Stimulated activated CD4-positive, alpha-beta T cell treated with anti-CD3 and anti-CD28 coated beads, Interleukin-1b, Interleukin-23, amount 100 ng/mL, for 24 hours (primary cell): ENCODE measurements around the gene FBXL13.
"Not testable (repeated sequence)": the region's sequence is repeated elsewhere in the genome, so short reads cannot be mapped to it uniquely, and the experiment has no call there.

Experiments used
- DNase-seq, 4 experiments: peaks; one replicate each; pipeline ENCODE4 v3.0.0-alpha.2; 2020; ENCODE audit warnings: low read depth in 4 of 4, low spot score in 1 of 4

The FBXL13 gene

DNA sequence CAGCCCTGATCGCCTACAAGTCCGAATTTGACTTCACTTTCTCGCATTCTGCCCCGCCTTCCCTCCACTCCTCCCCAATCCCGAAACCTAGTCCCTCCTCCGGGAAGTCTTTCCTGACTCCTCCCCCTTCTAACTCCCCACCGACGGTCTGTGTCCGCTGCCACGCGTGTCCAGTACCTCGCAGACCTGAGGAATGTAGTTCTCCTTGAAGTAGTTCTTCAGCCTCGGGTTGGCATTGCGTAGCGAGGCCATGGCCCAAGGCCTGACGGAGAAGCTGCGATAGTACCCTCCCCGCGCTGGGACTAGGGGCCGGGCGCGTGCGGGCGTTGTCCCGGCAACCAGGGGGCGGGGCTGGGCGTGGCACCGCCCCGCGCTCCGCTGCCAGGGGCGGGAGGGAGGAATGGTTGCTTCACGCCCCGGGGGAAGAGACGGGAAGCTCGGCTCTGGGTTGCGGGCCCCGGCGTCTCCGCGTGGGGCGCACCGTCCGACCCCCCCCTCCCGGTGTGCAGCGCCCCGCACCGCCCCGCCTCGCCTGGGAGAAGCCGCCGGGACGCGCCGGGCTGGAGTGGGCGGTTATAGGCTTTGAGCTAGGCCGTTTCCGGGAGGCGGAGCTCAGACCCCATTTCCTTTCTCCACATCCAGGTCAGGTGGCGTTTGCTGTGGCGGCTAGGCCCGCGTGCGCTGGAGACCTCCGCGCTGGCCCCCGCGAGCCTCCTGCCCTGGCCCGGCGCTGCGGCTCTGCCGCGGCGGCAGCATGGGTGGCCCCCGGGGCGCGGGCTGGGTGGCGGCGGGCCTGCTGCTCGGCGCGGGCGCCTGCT lies at the start of gene FBXL13, which contains the start of gene ARMC10:
TSS of gene FBXL13 (minus strand) at position 278 of the 818 bp plus-strand sequence.
TSS of gene ARMC10 (plus strand) at position 622 of the 818 bp plus-strand sequence. CDS start at position 755, 133 bp downstream.
- peak; percentile 79 to 87 (median 83) for DNase-seq

DNA sequence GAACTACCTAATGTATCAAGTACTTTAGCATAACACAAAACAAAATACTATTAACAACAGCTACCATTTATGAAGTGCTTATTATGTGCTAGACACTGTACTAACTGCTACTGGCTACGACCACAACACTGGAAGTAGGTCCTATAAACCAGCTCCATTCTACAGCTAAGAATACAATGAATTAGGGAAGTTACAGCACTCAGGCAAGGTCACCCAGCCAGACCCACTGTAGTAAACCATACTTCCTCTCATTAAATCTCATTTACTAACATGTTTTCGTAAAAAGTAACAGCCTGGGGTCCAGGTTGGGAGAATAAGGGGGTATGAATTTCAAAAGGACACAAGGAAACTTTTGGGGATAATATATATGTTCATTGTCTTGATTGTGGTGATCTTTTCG lies 48.9 kb upstream of the FBXL13 start:
- no peak for DNase-seq

DNA sequence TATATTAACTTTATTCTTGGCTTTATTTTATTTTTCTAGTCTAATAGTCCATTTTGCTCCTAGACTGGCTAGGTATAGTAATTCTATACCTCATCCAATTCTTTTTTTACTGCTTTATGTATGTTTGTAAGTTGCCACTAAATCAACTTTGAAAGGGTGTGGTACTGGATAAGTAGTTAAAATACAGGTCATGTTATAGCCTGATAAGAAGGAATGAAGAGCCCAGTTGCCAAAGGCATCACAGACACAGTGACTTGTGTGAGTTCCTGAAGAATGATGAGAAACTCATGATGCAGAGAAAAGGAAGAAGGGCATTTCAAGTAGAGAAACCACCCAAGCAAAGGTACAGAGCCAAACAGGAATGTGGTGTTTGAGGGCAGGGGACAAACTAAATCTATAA lies 47.0 kb upstream of the FBXL13 start:
- DNase-seq = no peak

DNA sequence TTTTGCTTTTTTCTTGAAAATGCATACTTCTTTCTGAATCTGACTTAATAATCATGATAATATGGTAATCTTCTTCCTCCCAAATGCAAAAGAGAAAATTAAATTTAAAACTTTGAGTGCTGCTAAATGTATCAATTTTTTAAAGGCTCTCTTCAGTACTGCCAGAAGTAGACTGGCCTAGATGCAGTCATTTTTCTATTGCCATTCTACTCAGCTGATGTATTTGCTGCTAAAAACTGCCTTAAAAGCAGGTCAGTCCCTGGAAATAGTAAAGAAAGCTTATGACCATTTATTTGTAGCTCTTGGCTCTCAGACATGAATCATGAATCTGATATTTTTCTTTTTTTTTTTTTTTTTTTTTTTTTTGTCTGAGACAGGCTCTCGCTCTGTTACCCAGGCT lies 45.8 kb upstream of the FBXL13 start:
- DNase-seq = no peak

DNA sequence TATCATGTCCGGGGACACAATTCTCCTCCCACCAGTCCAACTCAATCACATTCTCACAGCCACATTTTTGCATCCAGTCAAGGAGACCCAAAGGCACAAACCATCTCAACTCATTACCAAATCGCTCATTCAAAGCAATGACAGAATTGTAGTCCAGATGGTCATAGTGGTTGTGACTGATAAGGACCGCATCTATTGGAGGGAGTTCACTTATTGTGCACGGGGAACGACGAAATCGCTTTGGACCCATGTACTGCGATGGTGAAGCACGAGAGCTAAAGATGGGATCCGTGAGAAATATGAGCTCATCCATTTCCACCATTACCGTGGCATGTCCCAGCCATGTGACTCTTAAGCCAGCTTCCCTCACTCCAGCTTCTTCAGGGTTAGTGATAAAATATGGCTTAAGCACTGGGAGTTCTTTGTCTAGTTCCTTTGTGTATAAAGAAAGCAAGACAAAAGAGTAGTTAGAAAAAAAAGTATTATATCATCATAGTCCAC lies 45.2 kb upstream of the FBXL13 start:
- DNase-seq = no peak

DNA sequence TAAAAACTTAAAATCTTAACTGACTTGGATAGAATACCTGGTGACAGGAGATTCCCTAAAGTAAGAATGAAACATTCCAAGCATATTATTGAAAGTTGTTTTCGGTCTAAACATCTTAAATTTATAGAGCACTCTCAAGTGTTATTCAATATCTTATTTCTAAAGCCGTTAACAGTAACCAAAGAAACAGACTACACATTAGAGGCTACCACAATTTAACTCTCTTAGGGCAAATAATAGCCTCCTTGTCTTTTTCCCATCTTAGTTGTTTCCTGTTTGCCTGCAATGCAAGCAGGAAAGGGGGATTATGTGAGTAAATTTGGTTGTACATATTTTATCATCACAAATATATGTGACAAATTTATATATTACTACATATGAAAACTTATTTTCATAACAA lies 42.9 kb upstream of the FBXL13 start:
- DNase-seq = no peak

DNA sequence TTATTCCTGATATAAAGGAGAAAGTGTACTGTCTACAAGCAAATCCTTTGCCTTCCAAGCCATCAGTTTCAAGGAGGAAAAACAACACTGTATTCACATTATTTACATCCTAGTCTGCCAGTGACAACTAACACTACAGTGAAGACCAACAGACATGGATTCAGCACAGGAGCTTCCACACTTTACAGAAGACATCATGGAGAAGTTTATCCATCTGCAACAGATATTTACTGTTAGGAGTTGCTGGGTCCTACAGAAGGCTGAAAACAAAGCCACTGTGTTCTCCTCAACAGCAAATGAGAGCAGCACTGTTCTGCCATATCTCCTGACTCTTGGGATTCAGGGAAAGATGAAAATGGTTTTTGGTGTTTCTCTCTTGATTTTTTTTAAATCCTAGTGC lies 42.4 kb upstream of the FBXL13 start:
- no peak for DNase-seq

DNA sequence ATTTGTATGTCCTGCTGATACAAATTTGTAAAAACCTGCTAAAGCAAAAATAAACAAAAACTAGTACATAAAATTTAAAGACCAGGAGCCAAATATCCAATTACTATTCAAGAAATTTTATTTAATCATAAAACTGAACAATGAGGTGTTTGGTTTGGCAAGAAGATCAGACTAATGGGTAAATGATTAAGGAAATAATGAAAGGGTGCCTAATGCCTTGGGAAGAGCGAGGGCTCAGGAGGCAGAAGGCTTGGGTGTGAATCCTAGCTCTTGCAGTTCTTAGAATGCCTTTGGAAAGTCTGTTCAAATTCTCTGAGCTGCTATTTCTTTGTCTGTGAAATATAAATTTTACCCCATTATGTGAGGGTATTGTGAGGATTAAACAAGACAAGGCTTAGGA lies 41.9 kb upstream of the FBXL13 start:
- DNase-seq = no peak

DNA sequence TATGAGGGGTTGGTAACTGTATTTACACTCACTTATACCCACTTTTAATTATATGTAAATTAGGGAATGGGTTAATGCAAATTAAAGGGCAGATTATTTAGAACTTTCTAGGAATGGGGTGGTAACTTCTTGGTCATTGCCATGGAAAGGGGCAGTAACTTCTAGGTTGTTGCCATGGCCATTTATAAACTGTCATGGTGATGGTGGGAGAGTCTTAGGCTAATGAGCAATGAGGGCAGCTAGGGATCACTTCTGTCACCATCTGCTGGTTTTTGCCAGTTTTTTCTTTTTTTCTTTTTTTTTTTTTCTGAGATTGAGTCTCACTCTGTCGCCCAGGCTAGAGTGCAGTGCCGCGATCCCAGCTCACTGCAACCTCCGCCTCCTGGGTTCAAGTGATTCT lies 41.2 kb upstream of the FBXL13 start:
- no peak for DNase-seq

DNA sequence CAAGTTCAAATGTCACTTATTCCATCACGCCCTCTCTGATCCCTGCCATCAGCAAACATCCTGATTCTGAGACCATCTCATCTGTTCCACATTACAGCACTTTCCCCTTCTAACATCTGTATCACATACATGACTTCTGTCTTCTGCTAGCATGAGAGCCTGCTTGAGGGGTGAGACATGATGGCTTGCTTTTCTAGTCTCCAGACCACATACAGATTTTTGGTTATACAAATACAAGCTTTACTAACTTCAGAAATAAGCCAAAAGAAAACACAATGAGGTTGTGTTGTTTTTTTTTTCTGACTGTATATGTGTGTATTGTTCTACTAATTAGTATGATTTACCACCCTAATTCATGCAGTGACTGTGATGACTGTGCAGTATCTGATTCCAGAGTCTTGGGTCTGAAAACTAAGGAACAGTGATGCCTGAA lies 40.0 kb upstream of the FBXL13 start:
- no peak for DNase-seq

DNA sequence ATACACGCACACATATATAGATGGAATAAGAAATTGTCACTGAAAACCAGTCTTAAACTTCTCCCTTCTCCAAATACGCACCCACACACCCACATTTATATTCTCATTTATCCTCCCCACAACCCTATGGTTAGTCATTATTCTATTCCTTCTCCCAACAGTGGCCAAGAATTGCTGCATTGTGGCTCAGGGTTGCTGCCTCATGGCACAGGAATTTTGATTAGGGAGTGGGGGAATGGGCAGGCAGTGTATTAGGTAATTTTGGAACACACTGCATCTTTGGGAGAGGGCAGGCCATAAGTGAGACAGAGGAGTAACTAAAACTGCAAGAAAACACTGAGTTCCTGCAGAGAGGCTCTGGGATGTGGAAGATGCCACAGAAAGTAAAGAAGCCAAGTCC lies 38.6 kb upstream of the FBXL13 start:
- DNase-seq = no peak

DNA sequence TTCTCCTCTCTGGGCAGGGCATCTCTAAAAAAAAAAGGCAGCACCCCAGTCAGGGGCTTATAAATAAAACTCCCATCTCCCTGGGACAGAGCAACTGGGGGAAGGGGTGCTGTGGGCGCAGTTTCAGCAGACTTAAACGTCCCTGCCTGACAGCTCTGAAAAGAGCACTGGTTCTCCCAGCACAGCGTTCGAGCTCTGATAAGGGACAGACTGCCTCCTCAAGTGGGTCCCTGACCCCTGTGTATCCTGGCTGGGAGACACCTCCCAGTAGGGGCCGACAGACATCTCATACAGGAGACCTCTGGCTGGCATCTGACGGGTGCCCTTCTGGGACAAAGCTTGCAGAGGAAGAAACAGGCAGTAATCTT lies 32.1 kb upstream of the FBXL13 start:
- DNase-seq = not testable (repeated sequence)

DNA sequence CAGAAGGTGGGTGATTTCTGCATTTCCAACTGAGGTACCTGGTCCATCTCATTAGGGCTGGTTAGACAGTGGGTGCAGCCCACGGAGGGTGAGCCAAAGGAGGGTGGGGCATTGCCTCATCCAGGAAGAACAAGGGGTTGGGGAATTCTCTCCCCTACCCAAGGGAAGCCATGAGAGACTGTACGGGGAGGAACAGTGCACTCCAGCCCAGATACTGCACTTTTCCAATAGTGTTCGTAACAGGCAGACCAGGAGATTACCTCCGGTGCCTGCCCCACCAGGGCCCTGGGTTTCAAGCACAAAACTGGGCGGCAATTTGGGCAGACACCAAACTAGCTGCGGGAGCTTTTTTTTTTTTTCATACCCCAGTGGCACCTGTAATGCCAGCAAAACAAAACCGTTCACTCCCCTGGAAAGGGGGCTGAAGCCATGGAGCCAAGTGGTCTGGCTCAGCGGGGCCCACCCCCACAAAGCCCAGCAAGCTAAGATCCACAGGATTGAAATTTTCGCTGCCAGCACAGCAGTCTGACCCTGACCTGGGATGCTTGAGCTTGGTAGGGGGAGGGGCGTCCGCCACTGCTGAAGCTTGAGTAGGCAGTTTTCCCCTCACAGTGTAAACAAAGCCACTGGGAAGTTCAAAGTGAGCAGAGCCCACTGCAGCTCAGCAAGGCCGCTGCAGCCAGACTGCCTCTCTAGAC lies 31.6 kb upstream of the FBXL13 start:
- no peak for DNase-seq

DNA sequence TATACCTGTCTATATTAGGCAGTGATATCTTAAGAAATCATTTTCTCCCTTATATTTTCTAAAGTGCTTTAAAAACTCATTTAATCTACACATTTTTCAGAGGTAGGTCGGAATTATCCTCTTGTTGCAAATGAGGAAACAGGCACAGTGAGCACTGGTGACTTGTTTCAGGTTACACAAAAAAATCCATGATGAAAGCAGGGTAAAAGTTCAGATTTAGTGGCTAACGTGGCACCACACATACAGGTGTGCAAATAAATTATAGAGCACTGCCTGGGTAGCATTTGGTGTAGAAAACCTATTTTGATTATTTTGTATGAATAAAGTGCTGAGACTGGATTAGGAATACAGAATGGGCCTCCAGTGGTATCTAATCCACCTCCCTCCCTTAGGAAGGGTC lies 26.9 kb upstream of the FBXL13 start:
- DNase-seq = no peak

DNA sequence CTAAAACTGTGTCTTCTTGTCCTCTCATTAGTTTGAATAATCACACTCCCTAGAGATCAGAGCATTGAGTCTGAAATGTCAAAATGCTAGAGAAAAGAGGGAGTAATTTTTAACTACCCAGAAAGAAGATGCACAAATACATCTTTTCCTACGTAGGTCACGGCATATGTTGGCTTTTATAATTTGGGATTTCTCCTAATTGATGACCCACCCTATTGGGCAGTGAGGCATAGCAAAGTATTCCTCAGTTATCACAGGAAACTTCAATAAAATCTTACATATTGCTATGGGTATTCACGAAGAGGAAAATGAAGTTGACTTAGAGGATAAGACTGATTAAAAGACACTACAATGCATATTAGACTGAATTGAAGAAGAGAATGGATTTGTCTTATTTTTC lies 25.8 kb upstream of the FBXL13 start:
- no peak for DNase-seq

DNA sequence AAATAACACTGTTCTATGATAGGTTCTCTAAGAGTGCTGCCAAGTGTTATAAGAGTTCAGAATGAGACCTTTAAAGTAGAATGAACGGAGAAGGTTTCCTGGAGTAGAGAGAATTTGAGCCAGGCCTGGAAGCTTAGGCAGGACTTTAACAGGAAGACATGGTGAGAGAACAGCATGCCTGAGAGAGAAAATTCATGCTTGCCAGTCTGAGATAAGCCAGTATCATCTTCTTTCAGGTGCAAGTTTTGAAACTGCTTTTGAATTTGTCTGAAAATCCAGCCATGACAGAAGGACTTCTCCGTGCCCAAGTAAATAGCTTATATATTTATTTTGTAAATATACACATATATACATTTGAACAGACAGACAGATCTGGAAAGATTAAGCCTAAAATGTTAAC lies 22.4 kb upstream of the FBXL13 start:
- DNase-seq = no peak

DNA sequence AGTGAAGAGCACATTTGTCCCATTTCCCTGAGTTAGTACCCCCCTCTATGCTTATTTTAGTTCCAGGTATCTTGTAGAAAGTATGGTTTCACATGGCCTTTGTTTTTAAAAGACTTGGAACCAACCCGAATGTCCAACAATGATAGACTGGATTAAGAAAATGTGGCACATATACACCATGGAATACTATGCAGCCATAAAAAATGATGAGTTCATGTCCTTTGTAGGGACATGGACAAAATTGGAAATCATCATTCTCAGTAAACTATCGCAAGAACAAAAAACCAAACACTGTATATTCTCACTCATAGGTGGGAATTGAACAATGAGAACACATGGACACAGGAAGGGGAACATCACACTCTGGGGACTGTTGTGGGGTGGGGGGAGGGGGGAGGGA lies 21.0 kb upstream of the FBXL13 start:
- not testable (repeated sequence) for DNase-seq

DNA sequence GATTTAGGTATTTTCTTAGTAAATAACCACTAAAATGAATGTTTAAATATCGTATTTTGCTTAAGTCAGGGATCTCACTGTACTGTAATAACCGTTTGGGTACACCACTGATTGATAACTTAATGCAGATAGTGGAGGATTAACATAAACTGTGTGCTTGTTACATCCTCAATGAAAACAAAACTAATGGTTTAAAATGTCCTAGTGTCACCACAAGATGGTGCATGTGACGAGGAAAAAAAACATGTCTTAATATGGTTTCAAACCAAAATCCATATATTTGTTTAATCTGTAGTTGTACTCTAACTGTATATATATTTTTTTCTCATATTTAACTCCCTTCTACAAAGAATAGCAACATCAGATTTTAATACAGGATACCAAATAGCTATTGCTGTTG lies 19.5 kb upstream of the FBXL13 start:
- no peak for DNase-seq

DNA sequence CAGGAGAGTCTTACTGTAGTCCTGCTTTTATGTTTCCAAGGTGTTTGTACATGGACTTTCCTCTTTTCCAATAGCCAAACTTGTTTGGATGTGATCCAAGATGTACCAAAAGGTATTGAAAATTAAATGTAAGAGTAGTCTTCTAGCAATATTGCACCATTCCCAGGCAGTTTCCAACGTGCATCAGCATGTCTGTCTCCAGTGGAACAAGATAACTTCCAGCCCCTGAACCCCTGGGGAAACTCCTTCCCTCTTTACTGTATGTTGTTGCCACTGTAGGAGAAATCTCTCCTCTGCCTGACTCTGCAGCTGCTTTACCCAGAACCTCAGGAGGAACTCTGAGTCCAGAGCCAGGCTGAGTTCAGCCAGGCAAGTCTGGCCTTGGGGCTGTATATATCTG lies 18.8 kb upstream of the FBXL13 start:
- DNase-seq = no peak

DNA sequence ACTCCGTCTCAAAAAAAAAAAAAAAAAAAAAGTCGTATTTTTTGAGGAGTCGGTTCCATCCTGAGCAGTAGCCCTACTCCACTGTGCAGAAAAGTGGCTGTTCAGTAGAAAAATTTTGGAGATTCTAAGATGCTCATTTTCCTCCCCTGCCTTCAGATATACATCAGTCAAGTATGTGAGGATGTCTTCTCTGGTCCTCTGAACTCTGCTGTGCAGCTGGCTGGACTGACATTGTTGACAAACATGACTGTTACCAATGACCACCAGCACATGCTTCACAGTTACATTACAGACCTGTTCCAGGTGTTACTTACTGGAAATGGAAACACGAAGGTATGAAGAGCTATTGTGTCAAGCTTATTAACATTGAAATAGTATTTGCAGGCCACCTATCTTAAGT lies 17.7 kb upstream of the FBXL13 start:
- not testable (repeated sequence) for DNase-seq

DNA sequence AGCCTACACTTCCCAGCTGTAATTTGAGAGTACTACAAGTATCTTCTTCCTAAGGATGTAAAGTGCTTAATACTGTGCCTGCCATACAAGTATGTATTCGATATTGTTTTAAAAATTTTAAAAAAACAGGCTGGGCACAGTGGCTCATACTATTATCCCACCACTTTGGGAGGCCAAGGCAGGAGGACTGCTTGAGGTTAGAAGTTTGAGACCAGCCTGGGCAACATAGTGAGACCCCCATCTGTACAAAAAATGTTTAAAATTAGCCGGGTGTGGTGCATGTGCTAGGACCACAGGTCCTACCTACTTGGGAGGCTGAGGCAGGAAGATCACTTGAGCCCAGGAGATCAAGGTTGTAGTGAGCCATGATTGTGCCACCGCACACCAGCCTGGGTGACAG lies 8.6 kb upstream of the FBXL13 start:
- no peak for DNase-seq

DNA sequence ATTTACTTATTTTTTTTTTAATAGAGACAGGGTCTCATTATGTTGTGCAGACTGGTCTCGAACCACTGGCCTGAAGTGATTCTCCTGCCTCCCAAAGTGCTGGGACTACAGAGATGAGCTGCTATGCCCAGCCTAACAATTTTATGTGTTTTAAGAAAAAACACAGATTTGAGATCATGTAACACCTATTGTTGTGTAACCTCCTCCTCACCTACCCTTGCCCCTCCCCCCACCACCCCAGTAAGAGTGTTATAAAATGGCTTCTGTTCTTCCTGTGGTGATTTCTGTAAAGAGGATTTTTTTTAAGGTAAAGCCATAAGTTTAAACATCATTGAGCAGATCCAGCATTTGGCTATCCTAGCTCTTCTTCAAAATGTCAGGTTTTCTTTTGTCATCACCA lies 7.9 kb upstream of the FBXL13 start:
- DNase-seq = no peak
